ENCODE data around the gene DLEC1. TPM values are rescaled to one million over a fixed set of nuclear protein-coding genes. Genes with fewer than 3 reads are reported as not detected.

DLEC1 gene
- polyA plus RNA-seq, 1 donor from 2014 or later, result 0.25 TPM

- Histone ChIP-seq H3K4me2 (ENCODE audit: low read length) (no peak overlapping the region), H3K4me3 (ENCODE audit: low read length) (no peak overlapping the region), H3K27ac (ENCODE audit: low read length) (no peak overlapping the region), H3K9me2 (ENCODE audit: insufficient read depth, low read length) (no peaks in the 10 kb centered on the region), H4K20me1 (ENCODE audit: insufficient read depth) (no peaks in the 10 kb centered on the region), H2AFZ (ENCODE audit: low read depth, low read length) (no peak overlapping the region), H3K9ac (ENCODE audit: low read length) (no peak overlapping the region), H3K36me3 (ENCODE audit: insufficient read depth, low read length) (no peaks in the 10 kb centered on the region), H3K79me2 (replicated peaks; ENCODE audit: insufficient read depth, low read length) (no peaks in the 10 kb centered on the region), H3K27me3 (ENCODE audit: insufficient read depth, low read depth, low read length) (no peaks in the 10 kb centered on the region), H3F3A (ENCODE audit: insufficient read depth, low read length, poor library complexity, severe bottlenecking) (no peaks in the 10 kb centered on the region), H3K9me3 (ENCODE audit: low read length) (no peaks in the 10 kb centered on the region)
- TF ChIP-seq TAF1 (IDR thresholded peaks at IDR 0.05; ENCODE audit: low read depth) (no peak), CTCF (IDR thresholded peaks at IDR 0.05; ENCODE audit: poor library complexity, severe bottlenecking) (no peak), EZH2 (IDR thresholded peaks at IDR 0.05; ENCODE audit: borderline replicate concordance, insufficient read depth, low read length, poor library complexity, severe bottlenecking) (no peak), EP300 (conservative IDR thresholded peaks at IDR 0.05; ENCODE audit: poor library complexity, severe bottlenecking) (no peak), POLR2AphosphoS5 (IDR thresholded peaks at IDR 0.05) (no peak), SMC3 (conservative IDR thresholded peaks at IDR 0.05; ENCODE audit: poor library complexity) (no peak), RAD21 (conservative IDR thresholded peaks at IDR 0.05) (no peak), MXI1 (conservative IDR thresholded peaks at IDR 0.05; ENCODE audit: poor library complexity, severe bottlenecking) (no peak), REST (IDR thresholded peaks at IDR 0.05; ENCODE audit: borderline replicate concordance) (no peak)
These were observed 81.0 kb downstream of the DLEC1 start for GRCh38 chr3:38119821-38120692.

GRCh38 chr3:38120693-38121450 lies 81.9 kb downstream of the DLEC1 start:
- Histone ChIP-seq H3K9ac (ENCODE audit: low read length) (no peak overlapping the region), H4K20me1 (ENCODE audit: insufficient read depth) (no peaks in the 10 kb centered on the region), H3K9me2 (ENCODE audit: insufficient read depth, low read length) (no peaks in the 10 kb centered on the region), H2AFZ (ENCODE audit: low read depth, low read length) (no peak overlapping the region), H3K79me2 (replicated peaks; ENCODE audit: insufficient read depth, low read length) (no peaks in the 10 kb centered on the region), H3K4me3 (ENCODE audit: low read length) (no peak overlapping the region), H3K4me2 (ENCODE audit: low read length) (no peak overlapping the region), H3K27ac (ENCODE audit: low read length) (no peak overlapping the region), H3K27me3 (ENCODE audit: insufficient read depth, low read depth, low read length) (no peaks in the 10 kb centered on the region), H3F3A (ENCODE audit: insufficient read depth, low read length, poor library complexity, severe bottlenecking) (no peaks in the 10 kb centered on the region), H3K9me3 (ENCODE audit: low read length) (no peaks in the 10 kb centered on the region), H3K36me3 (ENCODE audit: insufficient read depth, low read length) (peaks cover 5% of the 10 kb centered on the region)
- no peak for TF ChIP-seq RAD21 (conservative IDR thresholded peaks at IDR 0.05)
- no peak for TF ChIP-seq POLR2AphosphoS5 (IDR thresholded peaks at IDR 0.05)
